A673 (cell line): ENCODE measurements around the gene POLN.

Source experiments
- EZH2 ChIP-seq: fragments of 200-600 bp; sonication (generic); IDR thresholded peaks from 2 replicates; pipeline ENCODE4 v1.6.1; 2017; ENCODE audit warnings: borderline replicate concordance, low read depth, mild to moderate bottlenecking, mixed read lengths, antibody characterized with exemption, low read length; ENCODE audit not compliant: poor library complexity, severe bottlenecking
- TF ChIP-seq, protein P1 (sequence below): fragments of 300-800, 200-600 bp; sonication (generic); conservative IDR thresholded peaks from 2 replicates; pipeline ENCODE4 v1.5.1; 2017; ENCODE audit warnings: low read depth, mild to moderate bottlenecking, antibody characterized with exemption, low read length, moderate library complexity, mixed read lengths

DNA sequence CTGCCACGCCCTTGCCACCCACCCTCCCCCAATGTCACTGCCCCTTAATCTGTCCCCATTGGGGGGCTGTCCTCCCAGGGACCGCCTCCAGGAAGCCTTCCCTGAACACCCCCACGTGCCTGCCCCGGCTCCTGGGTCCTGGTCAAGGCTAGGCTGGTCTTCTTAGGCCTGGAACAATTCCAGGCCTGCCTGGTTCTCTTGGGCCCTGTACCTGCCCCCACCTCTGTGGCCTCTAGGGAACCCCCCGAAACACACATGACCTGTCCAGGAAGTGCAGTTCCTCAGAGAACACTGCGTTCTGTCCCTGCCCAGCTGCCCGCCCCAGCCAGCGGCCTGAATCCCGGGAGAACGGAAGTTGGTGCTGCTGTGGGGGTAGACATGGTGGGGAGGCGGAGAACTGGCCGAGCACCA lies 14.9 kb upstream of the POLN start:
- no peak for TF ChIP-seq EZH2
- TF ChIP-seq, protein P1, sequence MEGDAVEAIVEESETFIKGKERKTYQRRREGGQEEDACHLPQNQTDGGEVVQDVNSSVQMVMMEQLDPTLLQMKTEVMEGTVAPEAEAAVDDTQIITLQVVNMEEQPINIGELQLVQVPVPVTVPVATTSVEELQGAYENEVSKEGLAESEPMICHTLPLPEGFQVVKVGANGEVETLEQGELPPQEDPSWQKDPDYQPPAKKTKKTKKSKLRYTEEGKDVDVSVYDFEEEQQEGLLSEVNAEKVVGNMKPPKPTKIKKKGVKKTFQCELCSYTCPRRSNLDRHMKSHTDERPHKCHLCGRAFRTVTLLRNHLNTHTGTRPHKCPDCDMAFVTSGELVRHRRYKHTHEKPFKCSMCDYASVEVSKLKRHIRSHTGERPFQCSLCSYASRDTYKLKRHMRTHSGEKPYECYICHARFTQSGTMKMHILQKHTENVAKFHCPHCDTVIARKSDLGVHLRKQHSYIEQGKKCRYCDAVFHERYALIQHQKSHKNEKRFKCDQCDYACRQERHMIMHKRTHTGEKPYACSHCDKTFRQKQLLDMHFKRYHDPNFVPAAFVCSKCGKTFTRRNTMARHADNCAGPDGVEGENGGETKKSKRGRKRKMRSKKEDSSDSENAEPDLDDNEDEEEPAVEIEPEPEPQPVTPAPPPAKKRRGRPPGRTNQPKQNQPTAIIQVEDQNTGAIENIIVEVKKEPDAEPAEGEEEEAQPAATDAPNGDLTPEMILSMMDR, result no peak
